Activated CD8-positive, alpha-beta T cell treated with anti-CD3 and anti-CD28 coated beads, Interleukin-2, amount 10 ng/mL, durations not matched to agents 7 days and 5 days (primary cell): Measurements from ENCODE around the gene FADS2. TPM values are rescaled to one million over a fixed set of nuclear protein-coding genes. Genes with fewer than 3 reads are reported as not detected.
A peak's percentile ranks its signal among the peaks of the same experiment; 100 is the strongest.

ENCODE experiments used
- ATAC-seq: fragments of 150-1000 bp; cut with Tn5 transposase; one replicate; pipeline ENCODE4 v1.10.0; 2021; ENCODE audit warnings: moderate library complexity
- CTCF ChIA-PET: fragments of 350-600 bp; sonication (Branson Sonifier 250); formaldehyde crosslinking; loops from one replicate; lab custom pipeline; 2021; ENCODE audit warnings: antibody characterized with exemption; lab: Charles Lee
- POLR2A ChIA-PET: fragments of 350-600 bp; sonication (Branson Sonifier 250); formaldehyde crosslinking; loops from one replicate; lab custom pipeline; 2021; ENCODE audit warnings: antibody characterized with exemption; lab: Charles Lee
- DNase-seq: peaks from one replicate; pipeline ENCODE4 v3.0.0-alpha.2; 2020
- H3K27ac Mint-ChIP-seq: one replicate; pipeline ENCODE4 v1.8.0; 2021; ENCODE audit warnings: mild to moderate bottlenecking, mixed read lengths
- H3K27me3 Mint-ChIP-seq: one replicate; pipeline ENCODE4 v1.8.0; 2021; ENCODE audit warnings: low read depth, mixed read lengths
- H3K36me3 Mint-ChIP-seq: one replicate; pipeline ENCODE4 v1.8.0; 2021; ENCODE audit warnings: low read depth, mixed read lengths
- H3K4me1 Mint-ChIP-seq: one replicate; pipeline ENCODE4 v1.8.0; 2021; ENCODE audit warnings: low read depth, mixed read lengths
- H3K4me3 Mint-ChIP-seq: one replicate; pipeline ENCODE4 v1.8.0; 2021; ENCODE audit warnings: mild to moderate bottlenecking, mixed read lengths
- H3K9me3 Mint-ChIP-seq: one replicate; pipeline ENCODE4 v1.8.0; 2022; ENCODE audit warnings: mixed read lengths; ENCODE audit not compliant: insufficient read depth
- total RNA-seq, 2 experiments: library from RNA; stranded (reverse); gene quantifications; one replicate each; pipeline ENCODE4 v1.2.3, GENCODE V29; 2021

Gene FADS2
- total RNA-seq, 2 experiments from 2014 or later: 395 to 416 TPM

GRCh38 chr11:61834278-61835048, 6.4 kb downstream of the FADS2 start:
- DNase-seq (peak; percentile 91), ATAC-seq (peak; percentile 99)
- Mint-ChIP-seq H3K4me1 (peaks cover 69% of the 10 kb centered on the region), H3K9me3 (no peaks in the 10 kb centered on the region), H3K4me3 (peak overlapping the region; percentile 77), H3K36me3 (peaks cover 83% of the 10 kb centered on the region), H3K27ac (peak overlapping the region; percentile 95), H3K27me3 (no peaks in the 10 kb centered on the region)
- ChIA-PET CTCF (interaction anchor here (0.6 to 3.3 kb wide), 8 partner anchors 11 to 274 kb away, joined by 3 to 34 read pairs (median 4); partner anchors contain the start of gene FADS1), POLR2A (interaction anchor here (0.6 to 1.8 kb wide), 8 partner anchors 14 to 274 kb away, joined by 3 to 33 read pairs (median 3); partner anchors contain the start of genes FADS1, FEN1, FTH1 and TMEM258)

GRCh38 chr11:61836193-61836592, 8.1 kb downstream of the FADS2 start:
- Mint-ChIP-seq H3K4me1 (peaks cover 60% of the 10 kb centered on the region), H3K4me3 (no peak overlapping the region), H3K27ac (peak overlapping the region; percentile 95), H3K36me3 (peaks cover 83% of the 10 kb centered on the region), H3K9me3 (no peaks in the 10 kb centered on the region), H3K27me3 (no peaks in the 10 kb centered on the region)
- no peak for DNase-seq
- ChIA-PET CTCF (interaction anchor here (1.9 to 3.3 kb wide), 2 partner anchors 39 to 246 kb away, joined by 4 to 34 read pairs; no protein-coding TSS in a partner anchor), POLR2A (interaction anchor here (1.2 kb wide), 1 partner anchor 21 kb away, joined by 3 read pairs; no protein-coding TSS in a partner anchor)
- no peak for ATAC-seq

GRCh38 chr11:61837411-61838005, 9.4 kb downstream of the FADS2 start:
- CTCF ChIA-PET: interaction anchor here (0.6 to 1.2 kb wide), 3 partner anchors 9 to 472 kb away, joined by 3 to 4 read pairs (median 4); no protein-coding TSS in a partner anchor
- Mint-ChIP-seq H3K36me3 (peaks cover 84% of the 10 kb centered on the region), H3K27me3 (no peaks in the 10 kb centered on the region), H3K9me3 (no peaks in the 10 kb centered on the region), H3K4me3 (no peak overlapping the region), H3K27ac (no peak overlapping the region), H3K4me1 (peaks cover 50% of the 10 kb centered on the region)
- POLR2A ChIA-PET: no interaction called here
- DNase-seq: no peak
- ATAC-seq: no peak

- POLR2A ChIA-PET: no interaction called here
- CTCF ChIA-PET: no interaction called here
- no peak for DNase-seq
- H3K9me3 Mint-ChIP-seq: no peaks in the 10 kb centered on the region
- H3K27me3 Mint-ChIP-seq: no peaks in the 10 kb centered on the region
- no peak for ATAC-seq
- peaks cover 40% of the 10 kb centered on the region for H3K4me1 Mint-ChIP-seq
- H3K36me3 Mint-ChIP-seq: peaks cover 84% of the 10 kb centered on the region
- no peak overlapping the region for H3K4me3 Mint-ChIP-seq
- H3K27ac Mint-ChIP-seq: peak overlapping the region; percentile 78
Observed at GRCh38 chr11:61838501-61838900, 10.4 kb downstream of the FADS2 start.

GRCh38 chr11:61838921-61839320, 10.8 kb downstream of the FADS2 start:
- ATAC-seq (no peak), DNase-seq (no peak)
- Mint-ChIP-seq H3K27ac (peak overlapping the region; percentile 78), H3K27me3 (no peaks in the 10 kb centered on the region), H3K36me3 (peaks cover 81% of the 10 kb centered on the region), H3K4me3 (no peak overlapping the region), H3K4me1 (peaks cover 35% of the 10 kb centered on the region), H3K9me3 (no peaks in the 10 kb centered on the region)
- CTCF ChIA-PET: no interaction called here
- POLR2A ChIA-PET: no interaction called here

- ATAC-seq: no peak
- Mint-ChIP-seq H3K27me3 (no peaks in the 10 kb centered on the region), H3K27ac (peak overlapping the region; percentile 48), H3K4me3 (no peak overlapping the region), H3K36me3 (peaks cover 78% of the 10 kb centered on the region), H3K9me3 (no peaks in the 10 kb centered on the region), H3K4me1 (peaks cover 29% of the 10 kb centered on the region)
- CTCF ChIA-PET: interaction anchor here (1.3 to 1.9 kb wide), 2 partner anchors 23 to 42 kb away, joined by 4 to 6 read pairs; partner anchors contain the start of gene FADS1
- DNase-seq: no peak
- POLR2A ChIA-PET: interaction anchor here (1.5 kb wide), 1 partner anchor 11 kb away, joined by 6 read pairs; the partner anchor contains the start of gene FADS2
Observed at GRCh38 chr11:61839742-61840141, 11.6 kb downstream of the FADS2 start.

- Mint-ChIP-seq H3K9me3 (no peaks in the 10 kb centered on the region), H3K4me3 (no peak overlapping the region), H3K27ac (peak overlapping the region; percentile 63), H3K27me3 (no peaks in the 10 kb centered on the region), H3K4me1 (peaks cover 27% of the 10 kb centered on the region), H3K36me3 (peaks cover 80% of the 10 kb centered on the region)
- ATAC-seq (no peak), DNase-seq (no peak)
- CTCF ChIA-PET: interaction anchor here (1.3 to 1.9 kb wide), 2 partner anchors 24 to 43 kb away, joined by 4 to 6 read pairs; partner anchors contain the start of gene FADS1
- POLR2A ChIA-PET: interaction anchor here (1.3 to 1.5 kb wide), 2 partner anchors 12 to 13 kb away, joined by 4 to 6 read pairs; partner anchors contain the start of gene FADS2
Observed at GRCh38 chr11:61840371-61840770, 12.3 kb downstream of the FADS2 start.

GRCh38 chr11:61841636-61842527, 13.8 kb downstream of the FADS2 start:
- Mint-ChIP-seq H3K27me3 (no peaks in the 10 kb centered on the region), H3K27ac (no peak overlapping the region), H3K36me3 (peaks cover 84% of the 10 kb centered on the region), H3K9me3 (no peaks in the 10 kb centered on the region), H3K4me1 (peaks cover 18% of the 10 kb centered on the region), H3K4me3 (no peak overlapping the region)
- DNase-seq (no peak), ATAC-seq (no peak)
- ChIA-PET POLR2A (interaction anchor here (1.0 kb wide), 1 partner anchor 14 kb away, joined by 4 read pairs; the partner anchor contains the start of gene FADS2), CTCF (interaction anchor here (1.0 to 1.1 kb wide), 2 partner anchors 45 to 57 kb away, joined by 3 to 5 read pairs; no protein-coding TSS in a partner anchor)

GRCh38 chr11:61842528-61842820, 14.4 kb downstream of the FADS2 start:
- H3K4me1 Mint-ChIP-seq: peaks cover 18% of the 10 kb centered on the region
- ChIA-PET POLR2A (interaction anchor here (1.0 kb wide), 1 partner anchor 14 kb away, joined by 4 read pairs; the partner anchor contains the start of gene FADS2), CTCF (no interaction called here)
- H3K27ac Mint-ChIP-seq: no peak overlapping the region
- H3K36me3 Mint-ChIP-seq: peaks cover 87% of the 10 kb centered on the region
- H3K4me3 Mint-ChIP-seq: no peak overlapping the region
- no peaks in the 10 kb centered on the region for H3K9me3 Mint-ChIP-seq
- ATAC-seq (no peak), DNase-seq (no peak)
- H3K27me3 Mint-ChIP-seq: no peaks in the 10 kb centered on the region

- Mint-ChIP-seq H3K4me3 (no peak overlapping the region), H3K36me3 (peaks cover 82% of the 10 kb centered on the region), H3K27ac (no peak overlapping the region), H3K4me1 (peaks cover 8% of the 10 kb centered on the region), H3K27me3 (no peaks in the 10 kb centered on the region), H3K9me3 (no peaks in the 10 kb centered on the region)
- ATAC-seq (no peak), DNase-seq (no peak)
- ChIA-PET POLR2A (interaction anchor here (0.6 kb wide), 1 partner anchor 50 kb away, joined by 3 read pairs; no protein-coding TSS in a partner anchor), CTCF (interaction anchor here (0.8 to 2.5 kb wide), 4 partner anchors 10 to 48 kb away, joined by 3 to 9 read pairs (median 3); partner anchors contain the start of gene FADS2)
Observed at GRCh38 chr11:61844909-61845565, 16.9 kb downstream of the FADS2 start.
